ENCODE measurements around the gene FER1L5. TPM values are rescaled to one million over a fixed set of nuclear protein-coding genes. Genes with fewer than 3 reads are reported as not detected.

The FER1L5 gene
- total RNA-seq, 1 experiment from 2014 or later = 1.2 TPM

DNA sequence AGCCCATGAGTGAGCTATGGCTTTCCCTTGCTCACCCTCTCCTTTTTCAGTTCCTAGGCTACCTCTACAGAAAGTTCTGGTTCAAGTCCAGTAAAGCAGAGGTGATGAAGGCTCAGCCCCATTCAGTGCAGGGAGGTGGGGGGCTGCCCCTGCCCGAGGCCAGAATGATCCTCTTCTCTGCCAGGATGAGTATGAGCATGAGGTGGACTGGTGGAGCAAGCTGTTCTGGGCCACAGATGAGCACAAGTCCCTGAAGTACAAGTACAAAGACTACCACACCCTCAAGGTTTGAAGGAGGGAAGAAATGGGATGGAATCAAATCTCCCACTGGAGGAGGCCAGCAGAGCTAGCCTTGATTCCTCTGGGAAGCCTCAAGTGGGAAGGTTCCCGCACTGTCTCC, 54.9 kb downstream of the FER1L5 start:
- Histone ChIP-seq H3K18ac (ENCODE audit: insufficient read length, low read depth, low read length) (no peak overlapping the region), H3K23ac (ENCODE audit: insufficient read length, low read depth, low read length) (no peak overlapping the region), H3K14ac (ENCODE audit: insufficient read depth, low read length) (no peak overlapping the region), H2BK5ac (ENCODE audit: insufficient read length, low read length) (no peak overlapping the region), H2BK120ac (ENCODE audit: low read depth, low read length, poor library complexity, severe bottlenecking) (no peak overlapping the region), H2BK20ac (ENCODE audit: low read depth, low read length, poor library complexity, severe bottlenecking) (no peak overlapping the region), H3K79me2 (ENCODE audit: insufficient read depth, low read length) (no peaks in the 10 kb centered on the region), H2BK12ac (ENCODE audit: insufficient read length, low read depth, low read length) (no peak overlapping the region), H3K4me2 (ENCODE audit: insufficient read depth, insufficient read length, low read length) (no peak overlapping the region), H2BK15ac (ENCODE audit: low read depth, low read length) (no peak overlapping the region), H3K27ac (ENCODE audit: insufficient read length, low read depth, low read length) (no peak overlapping the region), H4K5ac (ENCODE audit: insufficient read length, low read depth, low read length) (no peak overlapping the region), H3K27me3 (ENCODE audit: insufficient read depth, low read length) (no peaks in the 10 kb centered on the region), H3K9ac (ENCODE audit: extremely low read depth, insufficient read length, low read length) (no peak overlapping the region), H2AFZ (ENCODE audit: low read length) (no peak overlapping the region), H4K20me1 (ENCODE audit: control insufficient read depth, insufficient read depth, insufficient read length) (no peaks in the 10 kb centered on the region), H4K8ac (replicated peaks; ENCODE audit: insufficient read length, low read depth, low read length) (no peak overlapping the region), H3K9me3 (ENCODE audit: control insufficient read depth, low read depth, low read length) (no peaks in the 10 kb centered on the region), H3K56ac (ENCODE audit: insufficient read length, low read depth, low read length) (no peak overlapping the region), H3K4me1 (ENCODE audit: insufficient read depth, low read length) (no peaks in the 10 kb centered on the region), H2AK5ac (ENCODE audit: insufficient read length, low read length) (no peak overlapping the region), H3K79me1 (ENCODE audit: insufficient read depth, low read depth, low read length, poor library complexity, severe bottlenecking) (no peaks in the 10 kb centered on the region), H3T11ph (ENCODE audit: low read length) (no peak overlapping the region), H3K4ac (ENCODE audit: low read depth, low read length) (no peak overlapping the region), H4K91ac (ENCODE audit: insufficient read length, low read depth, low read length) (no peak overlapping the region), H3K23me2 (ENCODE audit: insufficient read length, low read depth, low read length, poor library complexity, severe bottlenecking) (no peaks in the 10 kb centered on the region)
- TF ChIP-seq, protein P1, sequence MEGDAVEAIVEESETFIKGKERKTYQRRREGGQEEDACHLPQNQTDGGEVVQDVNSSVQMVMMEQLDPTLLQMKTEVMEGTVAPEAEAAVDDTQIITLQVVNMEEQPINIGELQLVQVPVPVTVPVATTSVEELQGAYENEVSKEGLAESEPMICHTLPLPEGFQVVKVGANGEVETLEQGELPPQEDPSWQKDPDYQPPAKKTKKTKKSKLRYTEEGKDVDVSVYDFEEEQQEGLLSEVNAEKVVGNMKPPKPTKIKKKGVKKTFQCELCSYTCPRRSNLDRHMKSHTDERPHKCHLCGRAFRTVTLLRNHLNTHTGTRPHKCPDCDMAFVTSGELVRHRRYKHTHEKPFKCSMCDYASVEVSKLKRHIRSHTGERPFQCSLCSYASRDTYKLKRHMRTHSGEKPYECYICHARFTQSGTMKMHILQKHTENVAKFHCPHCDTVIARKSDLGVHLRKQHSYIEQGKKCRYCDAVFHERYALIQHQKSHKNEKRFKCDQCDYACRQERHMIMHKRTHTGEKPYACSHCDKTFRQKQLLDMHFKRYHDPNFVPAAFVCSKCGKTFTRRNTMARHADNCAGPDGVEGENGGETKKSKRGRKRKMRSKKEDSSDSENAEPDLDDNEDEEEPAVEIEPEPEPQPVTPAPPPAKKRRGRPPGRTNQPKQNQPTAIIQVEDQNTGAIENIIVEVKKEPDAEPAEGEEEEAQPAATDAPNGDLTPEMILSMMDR (conservative IDR thresholded peaks at IDR 0.05) = no peak
- H3K27ac Mint-ChIP-seq = no peak overlapping the region
- WGBS (ENCODE audit: extremely low coverage, insufficient read length, low lambda C conversion rate) = no CpG with 5 or more reads among the region's 2 CpGs
- H3K9me3 Mint-ChIP-seq = no peaks in the 10 kb centered on the region
- H3K4me3 Mint-ChIP-seq = no peak overlapping the region
- no peaks in the 10 kb centered on the region for H3K4me1 Mint-ChIP-seq
- no peak for DNase-seq
- H3K36me3 Mint-ChIP-seq (ENCODE audit: insufficient read depth in 1 of 3, low read depth in 3 of 3) = peaks cover 0 to 10% (median 0%) of the 10 kb centered on the region in 3 experiments; a peak in 2 of 7 replicates
- no peaks in the 10 kb centered on the region for H3K27me3 Mint-ChIP-seq (ENCODE audit: low read depth)
